Cortex of kidney (tissue), 1 donor: ENCODE measurements around the gene CISD2.
"Not testable (repeated sequence)": the region's sequence is repeated elsewhere in the genome, so short reads cannot be mapped to it uniquely, and the experiment has no call there.

Experiments
- DNase-seq: peaks from one replicate; lab custom pipeline; 2025; lab: John Stamatoyannopoulos, UW

The CISD2 gene

DNA sequence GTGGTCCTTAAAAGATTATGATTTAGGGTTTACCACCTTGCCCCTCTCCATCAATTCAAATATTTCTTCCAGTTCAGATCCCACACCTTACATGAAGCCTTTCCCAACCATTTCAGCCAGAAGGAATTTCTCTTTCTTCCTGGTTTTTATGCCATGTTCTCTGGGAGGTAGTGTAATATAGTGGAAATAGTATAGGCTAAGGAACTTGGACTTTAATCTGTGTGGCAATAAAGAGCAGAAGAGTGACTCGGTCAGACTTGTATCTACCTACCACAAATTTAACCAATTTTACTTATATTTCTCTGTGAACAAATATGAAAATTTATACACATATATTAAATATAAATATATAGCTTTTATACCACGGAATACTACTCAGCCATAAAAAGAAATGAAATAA is 18.4 kb upstream of the CISD2 start:
- no peak for DNase-seq

GRCh38 chr4:102858828-102859464 is 9.8 kb upstream of the CISD2 start:
- no peak for DNase-seq

GRCh38 chr4:102860611-102861324 is 8.0 kb upstream of the CISD2 start:
- DNase-seq = no peak

- no peak for DNase-seq
These were observed 6.8 kb upstream of the CISD2 start for GRCh38 chr4:102862016-102862415.

DNA sequence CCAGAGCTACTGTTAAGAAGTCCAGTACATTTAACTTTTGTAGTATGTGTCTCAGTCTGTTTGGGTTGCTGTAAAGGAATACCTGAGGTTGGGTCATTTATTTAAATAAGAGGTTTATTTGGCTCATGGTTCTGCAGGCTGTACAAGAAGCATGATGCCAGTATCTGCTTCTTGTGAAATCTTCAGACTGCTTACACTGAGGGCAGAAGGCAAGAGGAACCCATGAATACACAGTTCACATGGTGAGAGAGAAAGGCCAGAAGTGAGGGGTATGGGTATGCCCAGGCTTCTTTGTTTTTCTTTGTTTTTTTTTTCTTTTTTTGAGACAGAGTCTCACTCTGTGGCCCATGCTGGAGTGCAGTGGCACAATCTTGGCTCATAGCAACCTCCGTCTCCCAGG is 6.0 kb upstream of the CISD2 start:
- no peak for DNase-seq

- not testable (repeated sequence) for DNase-seq
These were observed 3.5 kb upstream of the CISD2 start for GRCh38 chr4:102865327-102865726.

- DNase-seq = no peak
These were observed 1.3 kb upstream of the CISD2 start for GRCh38 chr4:102867278-102868152.

DNA sequence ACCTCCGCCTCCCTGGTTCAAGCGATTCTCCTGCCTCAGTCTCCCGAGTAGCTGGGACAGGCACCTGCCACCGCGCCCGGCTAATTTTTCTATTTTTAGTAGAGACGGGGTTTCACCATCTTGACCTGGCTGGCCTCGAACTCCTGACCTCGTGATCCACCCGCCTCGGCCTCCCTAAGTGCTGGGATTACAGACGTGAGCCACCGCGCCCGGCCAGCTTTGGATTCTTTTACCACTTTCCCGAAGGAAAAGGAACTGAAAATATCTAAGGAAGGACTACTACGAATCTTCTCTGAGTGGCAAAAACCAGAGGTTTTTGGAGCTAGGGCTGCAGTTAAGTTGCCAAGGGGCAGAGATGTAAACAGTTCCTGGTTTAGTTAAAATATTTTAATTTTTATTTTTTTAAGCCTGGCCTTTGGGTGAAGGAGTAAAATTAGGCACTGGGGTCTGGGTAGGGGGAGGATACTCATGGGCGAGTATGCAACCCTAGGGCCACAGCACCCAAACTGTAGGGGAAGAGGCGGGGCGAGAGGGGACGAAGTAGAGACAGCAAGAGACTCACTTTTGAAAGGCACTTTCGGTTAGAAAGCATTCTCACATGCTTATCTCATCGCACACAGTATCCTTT is 525 bp upstream of the CISD2 start:
- no peak for DNase-seq

DNA sequence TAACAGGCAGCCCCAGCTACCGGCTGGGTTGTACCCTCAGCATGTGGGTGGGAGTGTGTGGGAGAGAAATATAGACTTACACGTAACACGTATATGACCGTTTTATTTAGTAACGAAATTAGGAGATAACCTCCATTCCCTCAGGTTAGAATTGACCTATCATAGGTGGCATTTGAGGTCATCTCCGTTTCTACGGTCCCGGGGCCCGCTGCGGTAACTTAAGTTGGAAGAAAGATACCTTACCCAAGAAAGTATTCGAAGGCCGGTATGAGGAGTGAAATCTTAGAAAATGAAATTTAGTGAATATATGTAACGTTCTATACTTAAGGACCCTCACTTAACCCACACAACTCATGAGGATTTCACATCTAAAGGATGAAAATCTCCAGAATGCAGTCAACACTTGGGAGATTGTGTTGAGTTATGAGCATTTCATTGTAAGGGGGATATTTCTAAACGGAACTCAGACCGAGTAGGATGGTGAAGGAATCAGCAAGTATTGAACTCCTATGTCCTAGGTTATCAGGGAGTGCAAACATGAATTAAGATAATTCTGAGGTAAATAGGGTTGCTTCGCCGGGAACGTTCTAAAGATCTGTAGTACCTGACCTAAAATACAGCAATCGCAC is 891 bp downstream of the CISD2 start:
- no peak for DNase-seq

DNA sequence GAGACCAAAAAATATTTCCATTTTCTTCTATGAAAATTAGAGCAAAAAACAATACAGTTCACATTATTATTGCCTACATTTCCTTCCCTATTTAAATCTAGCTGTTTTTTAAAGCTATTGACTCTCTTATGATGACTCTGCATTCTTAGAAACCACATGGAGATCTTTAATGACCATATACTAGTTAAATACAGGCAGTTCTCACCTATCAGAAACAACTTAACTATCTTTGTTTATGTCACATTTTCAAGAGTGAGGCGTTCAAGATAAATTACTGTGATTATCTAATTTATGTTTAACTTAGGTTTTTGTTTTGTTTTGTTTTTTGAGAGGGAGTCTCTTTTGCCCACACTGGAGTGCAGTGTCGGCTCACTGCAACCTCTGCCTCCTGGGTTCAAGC is 3.0 kb downstream of the CISD2 start:
- DNase-seq = no peak

DNA sequence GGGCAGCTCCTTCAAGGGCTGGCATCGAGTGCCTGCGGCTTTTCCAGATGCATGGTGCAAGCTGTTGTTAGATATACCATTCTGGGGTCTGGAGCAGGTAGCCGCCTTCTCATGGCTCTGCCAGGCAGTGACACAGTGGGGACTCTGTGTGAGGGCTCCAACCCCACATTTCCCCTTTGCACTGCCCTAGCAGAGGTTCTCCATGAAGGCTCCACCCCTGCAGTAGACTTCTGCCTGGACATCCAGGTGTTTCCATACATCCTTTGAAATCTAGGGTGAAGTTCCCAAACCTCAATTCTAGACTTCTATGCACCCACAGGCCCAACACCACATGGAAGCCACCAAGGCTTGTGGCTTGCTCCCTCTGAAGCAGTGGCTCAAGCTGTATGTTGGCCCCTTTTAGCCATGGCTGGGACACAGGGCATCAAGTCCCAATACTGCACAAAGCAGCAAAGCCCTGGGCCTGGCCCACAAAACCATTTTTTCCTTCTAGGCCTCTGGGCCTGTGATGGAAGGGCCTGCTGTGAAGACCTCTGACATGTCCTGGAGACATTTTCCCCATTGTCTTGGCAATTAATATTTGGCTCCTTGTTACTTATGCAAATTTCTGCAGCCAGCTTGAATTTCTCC is 8.8 kb downstream of the CISD2 start:
- not testable (repeated sequence) for DNase-seq

DNA sequence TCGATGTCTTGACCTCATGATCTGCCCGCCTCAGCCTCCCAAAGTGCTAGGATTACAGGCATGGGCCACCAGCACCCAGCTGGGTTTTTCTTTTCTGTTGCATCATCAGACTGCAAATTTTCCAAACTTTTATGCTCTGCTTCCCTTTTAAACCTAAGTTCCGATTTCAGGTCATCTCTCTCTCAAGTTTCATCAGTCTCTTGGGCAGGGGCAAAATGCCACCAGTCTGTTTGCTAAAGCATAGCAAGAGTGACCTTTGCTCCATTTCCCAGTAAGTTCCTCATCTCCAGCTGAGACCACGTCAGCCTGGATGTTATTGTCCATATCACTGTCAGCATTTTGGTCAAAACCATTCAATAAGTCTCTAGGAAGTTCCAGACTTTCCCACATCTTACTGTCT is 9.6 kb downstream of the CISD2 start:
- not testable (repeated sequence) for DNase-seq

GRCh38 chr4:102878901-102879300 is 10.1 kb downstream of the CISD2 start:
- DNase-seq = no peak

GRCh38 chr4:102881343-102881742 is 12.6 kb downstream of the CISD2 start:
- no peak for DNase-seq

- DNase-seq = no peak
These were observed 14.5 kb downstream of the CISD2 start for GRCh38 chr4:102883278-102883677.

- not testable (repeated sequence) for DNase-seq
These were observed 19.8 kb downstream of the CISD2 start for GRCh38 chr4:102888570-102888969.

GRCh38 chr4:102889866-102890265 is 21.1 kb downstream of the CISD2 start:
- DNase-seq = not testable (repeated sequence)

DNA sequence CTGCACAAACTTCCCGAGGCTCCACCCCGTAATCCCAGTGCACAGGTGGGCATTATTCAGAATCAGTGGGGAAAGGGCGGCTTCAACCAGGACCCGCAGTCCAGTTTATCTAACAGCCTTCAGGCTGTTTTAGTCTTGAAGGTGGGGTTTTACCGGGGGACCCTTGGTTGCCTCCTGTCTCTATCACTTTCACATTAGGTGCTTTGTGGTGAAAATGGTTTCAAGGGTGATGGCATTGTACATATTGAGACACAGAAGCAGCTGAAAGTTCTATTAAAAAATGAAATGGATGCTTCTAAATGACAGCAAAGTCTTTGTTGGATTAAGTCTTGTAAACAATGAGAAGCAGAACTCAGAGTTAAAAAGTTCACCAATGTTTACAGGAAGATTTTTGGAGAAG is 27.8 kb downstream of the CISD2 start:
- not testable (repeated sequence) for DNase-seq

DNA sequence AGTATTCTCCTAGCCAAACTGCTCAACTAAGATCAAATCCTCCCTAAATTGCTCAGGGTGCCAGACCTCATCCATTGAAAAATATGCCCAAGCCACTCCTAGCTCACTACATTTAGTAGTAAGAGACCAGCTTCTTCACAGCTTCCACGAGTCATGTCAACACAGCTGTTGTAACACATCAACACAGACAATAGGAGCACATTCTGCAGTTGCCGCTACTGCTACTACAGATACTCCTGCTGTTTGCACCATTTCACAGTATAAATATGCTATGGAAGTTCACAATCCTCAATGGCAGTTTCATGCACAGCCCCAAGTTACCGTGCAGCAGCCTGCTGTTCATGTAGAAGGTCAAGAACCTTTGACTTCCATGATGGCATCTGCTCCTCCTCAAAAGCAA is 28.8 kb downstream of the CISD2 start:
- DNase-seq = not testable (repeated sequence)

- no peak for DNase-seq
These were observed 33.0 kb downstream of the CISD2 start for GRCh38 chr4:102901804-102902203.

- DNase-seq = no peak
These were observed 50.1 kb downstream of the CISD2 start for GRCh38 chr4:102918859-102919258.
